ENCODE results near the gene BLOC1S3. TPM values are rescaled to one million over a fixed set of nuclear protein-coding genes. Genes with fewer than 3 reads are reported as not detected.

Gene BLOC1S3
- total and polyA plus RNA-seq, 2 of the 13 experiments (the other 11 are each of a cell fraction or from before 2014, with no cell fraction given) = 4.3 to 4.8 TPM

- no peak for TF ChIP-seq ZNF597 (CRISPR knock-in tag; IDR thresholded peaks at IDR 0.05)
- no peak for TF ChIP-seq ZNF431 (CRISPR knock-in tag; IDR thresholded peaks at IDR 0.05; ENCODE audit: borderline replicate concordance, low read depth)
- TF ChIP-seq SETDB1 (CRISPR knock-in tag; IDR thresholded peaks at IDR 0.05; ENCODE audit: borderline replicate concordance) = no peak
- TF ChIP-seq ZNF605 (CRISPR knock-in tag; IDR thresholded peaks at IDR 0.05) = peak; percentile 22; the same call in 1 of the 2 replicates
- TF ChIP-seq KDM1A (CRISPR knock-in tag; IDR thresholded peaks at IDR 0.05) = no peak
- TF ChIP-seq ZNF550 (CRISPR knock-in tag; IDR thresholded peaks at IDR 0.05; ENCODE audit: borderline replicate concordance) = no peak
- no peak for TF ChIP-seq TARDBP (CRISPR knock-in tag; IDR thresholded peaks at IDR 0.05)
- TF ChIP-seq NKX3-1 (CRISPR knock-in tag; IDR thresholded peaks at IDR 0.05) = no peak
- TF ChIP-seq CENPX (CRISPR knock-in tag; IDR thresholded peaks at IDR 0.05) = no peak
- TF ChIP-seq ZNF709 (CRISPR knock-in tag; IDR thresholded peaks at IDR 0.05) = no peak
- peak; percentile 74; the same call in 1 of the 2 replicates for TF ChIP-seq ZKSCAN8 (CRISPR knock-in tag; IDR thresholded peaks at IDR 0.05; ENCODE audit: borderline replicate concordance)
- TF ChIP-seq ZNF746 (CRISPR knock-in tag; IDR thresholded peaks at IDR 0.05) = no peak
- TF ChIP-seq ZNF335 (CRISPR knock-in tag; IDR thresholded peaks at IDR 0.05) = peak; percentile 85
- TF ChIP-seq ZMYM3 (CRISPR knock-in tag; IDR thresholded peaks at IDR 0.05) = peak; percentile 44
- no peak for TF ChIP-seq HHEX (CRISPR knock-in tag; IDR thresholded peaks at IDR 0.05)
- no peak for TF ChIP-seq ZFYVE20 (CRISPR knock-in tag; IDR thresholded peaks at IDR 0.05; ENCODE audit: borderline replicate concordance, low read depth)
- 0 out of 2 replicates have a peak, but pooled peaks have one; percentile 22 for TF ChIP-seq MIER3 (CRISPR knock-in tag; IDR thresholded peaks at IDR 0.05; ENCODE audit: borderline replicate concordance)
- TF ChIP-seq ZNF468 (CRISPR knock-in tag; IDR thresholded peaks at IDR 0.05) = no peak
- TF ChIP-seq BRF2 (CRISPR knock-in tag; IDR thresholded peaks at IDR 0.05) = no peak
- TF ChIP-seq CENPBD1 (CRISPR knock-in tag; IDR thresholded peaks at IDR 0.05; ENCODE audit: borderline replicate concordance, low read depth) = no peak
- no peak for TF ChIP-seq FOXA1 (IDR thresholded peaks at IDR 0.05)
- peak; percentile 79 for TF ChIP-seq FOXA1 (CRISPR knock-in tag; IDR thresholded peaks at IDR 0.05)
- no peak for TF ChIP-seq ZNF274 (CRISPR knock-in tag; IDR thresholded peaks at IDR 0.05)
- TF ChIP-seq JUN (CRISPR knock-in tag; IDR thresholded peaks at IDR 0.05) = peak; percentile 93
- TF ChIP-seq PHF8 (CRISPR knock-in tag; IDR thresholded peaks at IDR 0.05) = no peak; the same call in 1 of the 2 replicates
- TF ChIP-seq PCBP1 (IDR thresholded peaks at IDR 0.05; ENCODE audit: borderline replicate concordance, low read depth, low read length) = no peak
- TF ChIP-seq ZNF589 (CRISPR knock-in tag; conservative IDR thresholded peaks at IDR 0.05) = no peak
- TF ChIP-seq ZC3H13 (CRISPR knock-in tag; IDR thresholded peaks at IDR 0.05) = no peak
- TF ChIP-seq ZNF841 (CRISPR knock-in tag; IDR thresholded peaks at IDR 0.05; ENCODE audit: borderline replicate concordance) = no peak
- no peak for TF ChIP-seq ZNF317 (CRISPR knock-in tag; IDR thresholded peaks at IDR 0.05)
- TF ChIP-seq SKI (IDR thresholded peaks at IDR 0.05; ENCODE audit: partially characterized antibody) = no peak
These were observed 24.3 kb upstream of the BLOC1S3 start (continued) for GRCh38 chr19:45154064-45154827.

Measured in HepG2 (cell line).